COLO668 (cell line): ENCODE results near the gene GPR32.
A peak's percentile ranks its signal among the peaks of the same experiment; 100 is the strongest.
"Not testable (repeated sequence)": the region's sequence is repeated elsewhere in the genome, so short reads cannot be mapped to it uniquely, and the experiment has no call there.

Experiments
- DNase-seq: peaks from one replicate; lab custom pipeline; 2025; ENCODE audit not compliant: unreplicated experiment; lab: John Stamatoyannopoulos, UW

GPR32 gene

DNA sequence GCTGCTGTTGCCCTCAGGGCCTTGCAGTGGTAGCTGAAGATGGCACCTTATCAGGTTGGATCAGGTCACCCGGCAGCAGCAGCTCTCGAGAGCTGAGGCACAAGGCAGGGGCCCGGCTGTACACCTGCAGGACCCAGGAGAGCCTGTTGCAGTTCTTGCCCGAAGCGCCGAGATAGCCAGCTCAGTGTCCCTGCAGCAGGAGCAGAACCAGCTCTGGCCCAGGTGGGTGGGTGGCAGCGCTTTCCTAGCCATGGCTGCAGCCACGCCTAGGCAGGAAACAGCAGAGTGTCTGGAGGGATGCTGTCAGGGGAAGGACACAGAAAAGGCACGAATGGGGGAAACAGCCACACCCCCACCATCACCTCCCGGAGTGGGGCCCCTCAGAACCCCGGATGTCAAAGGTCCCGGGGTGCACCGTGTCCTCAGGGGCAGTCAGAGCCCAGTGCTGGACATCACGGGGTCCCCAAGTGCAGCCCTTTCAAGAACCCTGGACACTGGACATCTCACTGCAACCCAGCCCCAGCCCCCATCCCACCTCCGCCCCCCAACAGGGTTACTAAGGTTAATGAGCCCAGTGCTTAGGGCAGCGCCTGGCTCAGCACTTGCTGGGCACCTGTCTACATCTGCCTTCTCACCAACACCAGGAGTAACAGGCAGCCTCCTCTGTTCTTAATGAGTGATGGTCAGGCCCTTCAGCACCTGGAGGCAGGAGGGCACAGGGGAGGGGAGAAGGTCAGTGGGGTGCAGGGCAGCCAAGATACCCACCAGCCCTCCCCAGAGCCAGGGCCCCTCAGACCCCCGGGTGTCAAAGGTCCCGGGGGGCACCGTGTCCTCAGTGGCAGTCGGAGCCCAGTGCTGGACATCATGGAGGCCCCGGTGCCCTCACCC lies 28.6 kb downstream of the GPR32 start:
- DNase-seq = no peak

DNA sequence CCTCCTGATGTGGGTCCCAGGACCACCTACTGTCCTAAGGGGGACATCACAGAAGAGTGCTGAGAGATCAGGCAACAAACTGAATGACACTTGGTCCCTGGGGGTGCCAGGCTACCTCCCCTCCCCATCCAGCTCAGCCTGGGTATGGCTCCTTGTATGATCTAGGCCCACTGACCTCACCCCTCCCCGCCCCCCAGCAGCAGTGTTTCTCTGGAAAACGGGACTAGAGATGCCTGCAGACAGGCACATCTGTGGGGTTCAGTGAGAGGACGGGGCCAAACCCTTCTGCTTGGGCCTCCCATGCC lies 29.2 kb downstream of the GPR32 start:
- DNase-seq = no peak

DNA sequence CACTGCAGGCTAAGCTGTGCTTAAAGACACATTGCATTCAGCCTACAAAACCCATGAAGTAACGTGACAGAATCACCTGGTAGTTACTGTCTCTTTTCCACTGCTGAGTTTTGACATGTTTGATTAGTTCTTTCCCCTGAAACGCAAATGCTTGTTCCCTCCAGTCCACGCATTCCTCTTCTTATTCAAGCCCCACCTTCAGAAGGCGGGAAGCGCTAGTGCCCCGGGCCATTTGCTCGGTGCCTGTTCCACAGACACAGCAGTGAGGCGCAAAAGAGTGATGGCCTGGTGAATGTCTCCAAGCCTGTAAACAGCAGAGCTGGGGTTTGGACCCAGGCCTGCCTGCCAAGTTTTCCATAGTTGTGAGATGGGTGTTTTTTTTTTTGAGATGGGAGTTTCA lies 30.8 kb downstream of the GPR32 start:
- DNase-seq = peak; percentile 12

DNA sequence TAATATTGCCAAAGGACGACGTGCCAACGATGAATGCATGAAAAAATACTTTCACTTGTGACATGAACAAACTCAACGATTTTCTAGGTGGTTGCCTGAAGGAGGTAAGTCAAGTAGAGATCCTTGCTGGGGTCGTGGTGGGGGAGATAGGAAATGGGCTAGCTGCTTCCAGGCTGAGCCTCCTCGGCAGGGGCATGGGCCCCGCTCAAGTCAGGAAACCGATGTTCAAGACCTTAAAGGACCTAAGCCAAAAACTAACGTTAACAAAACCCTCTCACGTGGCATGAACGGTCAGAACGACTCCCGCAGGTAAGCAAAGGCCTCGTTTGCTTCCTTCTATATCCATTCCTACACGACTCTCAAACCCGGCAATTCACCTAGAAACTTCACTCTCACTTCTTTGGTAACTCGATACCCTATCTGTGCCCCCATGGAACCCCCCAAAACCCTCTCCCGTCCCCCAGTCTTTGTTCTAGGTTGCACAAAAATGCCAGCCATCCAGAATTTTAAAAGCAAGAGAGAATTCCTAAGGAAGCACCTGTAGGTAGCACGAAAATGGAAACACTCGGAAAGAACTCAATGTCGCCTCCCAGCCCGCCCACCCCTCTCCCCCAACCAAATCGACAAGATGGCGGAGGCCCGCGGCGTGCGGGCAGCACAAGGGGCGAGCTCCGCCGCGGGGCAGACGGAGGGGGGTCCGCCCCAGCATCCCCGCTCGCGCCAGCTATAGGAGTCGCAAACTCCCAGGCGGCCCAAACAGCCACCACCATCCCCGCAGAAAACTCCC lies 33.6 kb downstream of the GPR32 start:
- peak; percentile 60 for DNase-seq

DNA sequence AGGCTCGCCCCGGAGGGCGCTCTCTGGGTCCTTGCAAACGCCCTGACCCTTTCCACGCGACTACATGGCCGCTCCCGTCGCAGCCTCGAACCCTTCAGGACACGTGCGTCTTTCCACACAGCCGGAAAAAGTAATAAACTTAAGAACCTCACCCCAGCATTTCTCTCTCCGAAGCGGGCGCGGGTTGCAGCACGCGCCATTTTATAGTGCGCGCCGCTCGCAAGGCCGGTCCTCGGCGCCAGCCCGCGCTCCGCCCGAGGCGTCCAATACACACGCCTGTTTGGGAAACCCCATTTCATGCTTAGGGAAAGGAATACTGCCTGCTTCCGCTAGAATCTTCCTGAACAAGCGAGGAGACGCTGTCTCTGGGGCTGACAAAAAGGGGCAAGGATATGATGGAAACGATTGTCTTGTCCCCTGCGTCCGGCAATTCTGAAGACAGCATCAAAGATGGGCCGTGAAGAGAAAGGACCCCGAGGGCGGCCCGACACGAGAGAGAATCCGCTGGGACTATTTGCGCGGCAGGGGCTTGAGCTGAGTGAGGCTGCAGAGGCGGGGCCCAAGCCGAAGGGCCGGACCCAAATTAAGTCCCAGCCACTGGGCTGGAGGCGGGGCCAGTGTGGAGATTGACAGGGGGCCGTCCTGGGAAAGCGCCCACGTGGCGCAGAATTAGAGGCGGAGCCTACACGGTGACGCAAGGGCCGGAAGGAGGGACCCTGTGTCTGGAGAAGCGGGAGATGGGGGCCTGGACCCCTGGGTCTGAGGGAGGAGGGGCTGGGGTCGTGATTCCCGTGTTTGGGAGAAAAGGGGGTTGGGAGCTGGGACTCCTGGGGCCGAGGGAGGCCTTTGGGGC lies 34.4 kb downstream of the GPR32 start:
- DNase-seq = peak; percentile 99

DNA sequence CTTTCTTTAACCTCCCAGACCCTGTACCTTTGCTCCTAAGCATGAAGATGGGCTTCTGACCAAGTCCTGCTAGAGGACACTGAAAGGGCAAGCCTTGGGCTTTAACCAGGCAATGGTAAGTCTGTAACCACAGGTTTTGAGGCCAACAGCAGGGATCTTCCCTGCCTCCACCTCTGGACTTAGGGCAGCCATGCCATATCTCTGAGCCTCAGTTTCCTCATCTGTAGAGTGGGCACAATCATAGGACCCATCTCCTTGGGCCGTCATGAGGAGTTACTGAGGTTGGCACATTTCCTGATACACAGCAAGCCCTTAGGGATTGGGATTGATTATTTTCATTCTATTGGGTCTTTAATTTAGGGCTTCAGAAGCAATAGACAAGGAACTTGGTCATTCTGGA lies 38.6 kb downstream of the GPR32 start:
- no peak for DNase-seq

DNA sequence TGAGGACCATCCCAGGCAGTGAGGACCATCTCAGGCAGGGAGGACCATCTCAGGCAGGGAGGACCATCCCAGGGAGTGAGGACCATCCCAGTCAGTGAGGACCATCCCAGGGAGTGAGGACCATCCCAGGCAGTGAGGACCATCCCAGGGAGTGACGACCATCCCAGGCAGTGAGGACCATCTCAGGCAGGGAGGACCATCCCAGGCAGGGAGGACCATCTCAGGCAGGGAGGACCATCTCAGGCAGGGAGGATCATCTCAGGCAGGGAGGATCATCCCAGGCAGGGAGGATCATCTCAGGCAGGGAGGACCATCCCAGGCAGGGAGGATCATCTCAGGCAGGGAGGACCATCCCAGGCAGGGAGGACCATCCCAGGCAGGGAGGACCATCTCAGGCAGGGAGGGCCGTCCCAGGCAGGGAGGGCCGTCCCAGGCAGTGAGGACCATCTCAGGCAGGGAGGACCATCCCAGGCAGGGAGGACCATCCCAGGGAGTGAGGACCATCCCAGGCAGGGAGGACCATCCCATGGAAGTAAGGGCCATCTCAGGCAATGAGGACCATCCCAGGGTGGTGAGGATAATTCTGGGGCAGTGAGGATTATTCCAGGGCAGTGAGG lies 41.5 kb downstream of the GPR32 start:
- not testable (repeated sequence) for DNase-seq

DNA sequence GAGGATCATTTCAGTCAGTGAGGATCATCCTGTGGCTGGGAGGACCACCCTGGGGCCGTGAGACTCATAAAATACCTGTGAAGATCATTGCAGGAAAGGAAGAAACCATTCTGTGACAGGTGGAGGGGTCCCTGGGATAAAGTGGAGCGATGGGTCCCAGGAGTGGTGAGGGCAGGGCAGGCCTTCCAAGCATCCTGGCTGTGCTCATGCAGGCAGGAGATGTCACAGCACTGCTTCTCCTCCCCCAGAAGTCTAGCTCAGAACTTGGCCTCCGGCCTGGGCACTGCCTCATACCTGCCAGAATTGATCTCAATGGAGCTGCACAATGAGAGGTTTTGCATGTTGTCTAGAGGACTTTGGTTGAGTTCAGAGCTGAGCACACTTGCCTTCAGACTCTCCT lies 42.2 kb downstream of the GPR32 start:
- no peak for DNase-seq

DNA sequence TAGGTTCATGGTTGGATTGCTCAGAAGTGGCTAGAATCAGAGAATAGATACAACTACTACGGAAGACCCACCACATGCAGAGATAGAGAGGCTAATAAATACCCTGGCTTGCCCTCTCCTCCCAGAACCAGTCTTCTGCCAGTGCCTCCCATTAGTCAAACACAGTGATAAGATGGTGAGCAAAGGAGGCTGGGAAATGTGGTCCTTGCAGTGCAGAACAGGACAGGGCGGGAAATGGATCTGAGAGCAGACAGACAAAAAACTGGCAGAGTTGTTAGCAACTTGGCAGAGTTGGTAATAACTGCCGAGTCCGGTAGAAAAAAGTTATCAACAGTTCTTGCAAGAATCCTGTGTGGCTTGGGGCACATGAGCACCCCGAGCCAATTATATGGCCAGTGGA lies 44.6 kb downstream of the GPR32 start:
- no peak for DNase-seq

DNA sequence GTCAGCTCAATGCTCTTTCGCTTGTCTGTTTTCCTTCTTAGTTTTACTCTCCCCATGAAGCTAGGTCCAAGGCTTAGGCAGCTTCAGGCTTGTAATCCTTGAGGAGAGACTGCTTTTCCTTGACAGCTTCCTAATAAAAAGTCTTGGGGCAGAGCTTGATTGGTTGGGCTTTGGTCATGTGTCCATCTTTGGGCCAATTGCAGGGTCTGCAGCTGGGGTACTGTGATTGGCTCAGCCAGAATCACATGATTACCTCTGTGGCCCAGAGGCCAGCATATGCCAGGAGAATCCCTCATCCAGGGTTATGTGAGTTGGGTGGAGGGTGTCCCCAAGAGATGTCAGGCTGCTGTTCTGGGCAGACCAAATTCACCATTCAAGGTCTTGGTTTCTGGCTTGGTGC lies 45.2 kb downstream of the GPR32 start:
- no peak for DNase-seq

DNA sequence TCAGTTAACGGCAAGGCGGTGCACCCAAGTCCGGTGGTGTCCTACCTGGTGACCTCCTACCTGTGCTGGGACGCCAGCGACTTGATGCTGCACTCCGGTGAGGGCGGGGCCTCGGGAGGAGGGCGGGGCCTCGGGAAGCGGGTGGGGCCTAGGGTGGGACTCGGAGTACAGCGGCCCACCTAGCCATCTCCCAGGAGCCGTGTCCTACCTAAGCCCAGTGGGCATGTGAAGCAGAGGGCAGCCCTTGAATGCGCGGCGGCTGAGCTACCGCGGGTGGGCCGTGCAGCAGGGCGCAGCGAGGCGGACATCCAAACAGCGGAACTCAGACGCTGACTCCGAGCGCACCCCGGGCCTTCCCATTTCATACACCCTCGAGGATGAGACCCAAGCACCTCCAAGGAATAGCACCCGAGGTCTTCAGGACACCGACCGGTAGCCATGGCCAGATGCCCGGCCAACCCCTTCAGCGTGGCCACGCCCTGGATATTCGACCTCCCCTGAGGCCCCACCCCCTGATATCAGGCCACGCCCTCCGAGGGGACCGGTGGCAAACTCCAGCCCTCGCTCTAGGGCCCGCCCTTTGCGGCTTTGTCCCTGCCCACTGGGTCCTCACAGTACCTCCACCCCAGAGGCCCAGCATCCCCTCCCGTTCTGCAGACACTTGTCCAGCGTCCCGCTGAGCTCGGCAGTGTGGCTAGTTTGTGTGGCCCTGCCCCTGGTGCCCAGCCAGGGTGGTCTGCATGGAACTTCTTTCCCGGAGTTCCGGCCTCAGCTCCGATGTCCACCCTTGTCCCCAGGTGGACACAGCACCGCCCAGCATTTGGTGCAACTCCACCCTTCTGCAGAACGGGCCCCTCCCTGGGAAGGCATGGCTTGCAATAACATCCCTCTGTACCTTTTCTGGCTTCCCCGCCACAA lies 47.9 kb downstream of the GPR32 start:
- DNase-seq = peak; percentile 87

DNA sequence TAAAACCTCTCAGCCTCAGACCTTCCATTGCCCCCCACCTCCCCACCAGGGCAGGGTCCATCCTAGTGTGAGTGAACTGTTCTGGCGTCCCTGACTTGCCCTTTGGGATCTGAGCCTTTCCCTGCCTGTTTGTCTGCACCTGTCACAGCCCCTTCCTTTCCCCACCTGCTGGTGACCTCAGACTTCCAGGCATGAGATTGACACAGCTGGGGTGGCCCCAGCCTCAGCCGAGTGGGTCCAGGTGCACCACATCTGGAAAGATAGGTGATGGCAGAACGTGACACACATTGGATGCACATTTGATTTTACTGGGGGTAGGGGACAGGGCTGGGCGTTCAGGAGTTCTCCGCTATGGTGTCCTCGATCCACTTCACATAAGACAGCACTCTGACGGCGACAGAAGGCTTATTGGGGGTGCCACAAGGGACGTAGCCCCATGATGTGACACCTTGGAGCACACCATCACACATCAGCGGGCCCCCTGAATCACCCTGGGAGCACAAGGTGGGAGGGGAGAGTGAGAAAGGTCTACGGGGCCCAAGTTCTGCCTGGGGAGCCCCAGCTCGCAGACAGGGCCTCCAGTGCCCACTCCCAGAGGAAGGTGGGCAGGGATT lies 48.7 kb downstream of the GPR32 start:
- peak; percentile 85 for DNase-seq

DNA sequence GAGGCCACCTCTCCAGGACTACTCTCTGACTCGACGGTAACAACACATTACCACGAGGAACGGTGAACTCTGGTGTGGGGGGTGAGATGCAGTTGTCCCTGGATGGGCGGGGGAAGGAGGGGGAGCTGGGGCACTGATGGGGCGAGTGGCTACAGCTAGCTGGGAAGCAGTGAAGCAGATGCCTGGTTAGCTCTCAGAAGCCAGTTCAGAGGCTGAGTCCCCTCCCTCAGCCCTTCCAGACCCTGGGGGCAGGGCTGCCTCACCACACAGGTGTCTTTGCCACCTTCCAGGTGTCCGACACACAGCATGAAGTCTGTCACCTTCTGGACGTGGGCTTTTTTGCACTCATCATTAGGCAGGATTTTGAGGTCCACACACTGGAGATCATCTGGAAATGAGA lies 49.4 kb downstream of the GPR32 start:
- peak; percentile 8 for DNase-seq

DNA sequence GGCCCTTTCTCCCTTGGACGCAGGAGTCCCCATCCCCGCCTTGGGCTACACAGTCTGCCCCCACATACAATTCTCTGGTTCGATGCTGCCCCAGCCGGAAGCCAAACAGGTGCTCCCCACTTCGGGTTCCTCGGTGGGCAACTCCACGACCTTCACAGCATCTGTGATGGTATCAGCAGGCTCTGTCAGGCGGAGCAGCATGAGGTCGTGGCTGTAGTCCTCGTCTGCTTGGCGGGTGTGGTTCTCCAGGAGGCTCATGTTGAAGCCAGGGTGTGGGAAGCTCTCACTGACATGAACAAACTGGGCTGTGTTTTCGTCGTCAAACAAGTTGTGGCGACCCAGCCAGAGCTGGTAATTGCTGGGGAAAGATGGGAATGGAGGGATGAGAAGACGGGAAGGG lies 49.8 kb downstream of the GPR32 start:
- DNase-seq = peak; percentile 22

DNA sequence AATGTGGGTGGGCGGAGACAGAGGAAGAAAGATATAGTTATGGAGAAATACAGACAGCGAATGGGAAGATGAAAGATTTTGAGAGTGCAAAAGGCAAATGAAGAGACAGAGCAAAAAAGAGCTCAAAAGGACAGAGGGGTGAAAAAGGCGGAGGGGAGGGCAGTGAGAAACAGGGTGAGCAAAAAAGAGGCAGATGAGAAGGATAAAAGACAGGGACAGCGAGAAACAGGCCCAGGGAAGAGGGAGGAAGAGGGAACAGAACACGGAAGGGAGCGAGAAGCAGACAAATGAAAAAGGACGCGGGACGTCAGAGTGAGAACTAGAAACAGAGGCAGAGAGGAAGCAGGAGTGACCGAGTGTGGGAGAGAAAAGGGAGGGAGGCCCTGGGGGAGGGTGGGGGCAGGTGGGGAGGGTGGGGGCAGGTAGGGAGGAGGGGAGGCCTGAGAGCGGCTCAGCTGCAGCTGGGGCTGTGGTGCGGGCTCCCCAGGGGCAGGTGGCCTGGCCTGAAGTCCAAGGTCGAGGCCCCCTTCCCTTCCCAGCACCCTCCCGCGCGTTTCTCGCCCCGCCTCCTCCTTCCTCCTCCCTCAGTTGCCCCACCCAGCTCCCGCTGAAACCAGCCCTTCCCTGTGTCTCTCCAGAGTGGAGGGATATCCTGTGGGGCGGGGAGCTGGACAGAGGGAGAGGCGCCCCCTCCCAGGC lies 50.4 kb downstream of the GPR32 start:
- DNase-seq = peak; percentile 42

DNA sequence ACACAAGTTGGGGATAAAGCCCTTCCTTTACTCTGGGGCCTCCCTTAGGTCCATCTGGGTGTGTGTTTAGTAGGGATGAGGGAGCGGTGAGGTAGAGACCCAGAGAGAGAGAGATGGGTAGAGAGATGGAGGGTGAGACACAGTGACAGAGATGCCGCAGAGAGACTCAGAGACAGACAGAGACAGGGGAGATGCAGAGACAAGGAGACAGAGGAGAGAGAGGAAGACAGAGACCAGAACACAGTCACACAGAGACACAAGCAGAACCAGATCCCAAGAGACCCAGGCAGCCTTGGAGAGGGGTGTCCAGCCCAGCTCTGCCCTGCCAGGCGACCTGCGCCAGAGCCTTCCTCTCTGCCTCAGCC lies 51.0 kb downstream of the GPR32 start:
- DNase-seq = no peak
